ENCODE data around the gene CCNB2. TPM values are rescaled to one million over a fixed set of nuclear protein-coding genes. Genes with fewer than 3 reads are reported as not detected.

CCNB2 gene
- total and polyA plus RNA-seq, 9 of the 15 experiments (the other 6 are each of a cell fraction or from before 2014, with no cell fraction given), result 84.8 to 266 (median 124) TPM

DNA sequence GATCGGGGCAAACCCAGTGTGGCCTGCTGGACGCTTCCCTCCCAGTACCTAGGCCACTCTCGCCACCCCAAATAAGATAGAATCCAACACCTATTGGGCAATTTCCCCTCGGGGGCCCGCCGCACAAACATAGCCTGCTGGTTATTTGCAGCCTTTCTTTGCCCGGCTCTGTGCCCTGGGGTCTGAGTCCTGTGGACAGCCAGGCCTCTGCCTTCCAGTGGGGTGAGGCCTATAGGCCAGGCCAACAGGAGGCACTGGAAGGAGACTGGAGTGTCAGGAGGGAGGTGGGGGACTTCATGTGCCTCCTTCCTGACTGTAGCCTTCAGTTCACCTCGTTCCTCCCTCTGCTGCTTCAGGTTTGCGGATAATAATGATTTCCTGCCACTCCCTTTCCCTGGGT lies 54.3 kb downstream of the CCNB2 start (continued):
- TF ChIP-seq, protein P1, sequence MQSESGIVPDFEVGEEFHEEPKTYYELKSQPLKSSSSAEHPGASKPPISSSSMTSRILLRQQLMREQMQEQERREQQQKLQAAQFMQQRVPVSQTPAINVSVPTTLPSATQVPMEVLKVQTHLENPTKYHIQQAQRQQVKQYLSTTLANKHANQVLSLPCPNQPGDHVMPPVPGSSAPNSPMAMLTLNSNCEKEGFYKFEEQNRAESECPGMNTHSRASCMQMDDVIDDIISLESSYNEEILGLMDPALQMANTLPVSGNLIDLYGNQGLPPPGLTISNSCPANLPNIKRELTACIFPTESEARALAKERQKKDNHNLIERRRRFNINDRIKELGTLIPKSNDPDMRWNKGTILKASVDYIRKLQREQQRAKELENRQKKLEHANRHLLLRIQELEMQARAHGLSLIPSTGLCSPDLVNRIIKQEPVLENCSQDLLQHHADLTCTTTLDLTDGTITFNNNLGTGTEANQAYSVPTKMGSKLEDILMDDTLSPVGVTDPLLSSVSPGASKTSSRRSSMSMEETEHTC (IDR thresholded peaks at IDR 0.05), result no peak
- no peak for TF ChIP-seq SETDB1 (IDR thresholded peaks at IDR 0.05; ENCODE audit: low read length)
- no peak for TF ChIP-seq EZH2 (IDR thresholded peaks at IDR 0.05; ENCODE audit: borderline replicate concordance, low read depth, low read length)
- TF ChIP-seq MTF1 (CRISPR knock-in tag; IDR thresholded peaks at IDR 0.05; ENCODE audit: borderline replicate concordance), result no peak
- no peak for TF ChIP-seq SMARCE1 (IDR thresholded peaks at IDR 0.05)
- TF ChIP-seq EHMT2 (IDR thresholded peaks at IDR 0.05), result no peak
- TF ChIP-seq ZBED1 (IDR thresholded peaks at IDR 0.05), result no peak

DNA sequence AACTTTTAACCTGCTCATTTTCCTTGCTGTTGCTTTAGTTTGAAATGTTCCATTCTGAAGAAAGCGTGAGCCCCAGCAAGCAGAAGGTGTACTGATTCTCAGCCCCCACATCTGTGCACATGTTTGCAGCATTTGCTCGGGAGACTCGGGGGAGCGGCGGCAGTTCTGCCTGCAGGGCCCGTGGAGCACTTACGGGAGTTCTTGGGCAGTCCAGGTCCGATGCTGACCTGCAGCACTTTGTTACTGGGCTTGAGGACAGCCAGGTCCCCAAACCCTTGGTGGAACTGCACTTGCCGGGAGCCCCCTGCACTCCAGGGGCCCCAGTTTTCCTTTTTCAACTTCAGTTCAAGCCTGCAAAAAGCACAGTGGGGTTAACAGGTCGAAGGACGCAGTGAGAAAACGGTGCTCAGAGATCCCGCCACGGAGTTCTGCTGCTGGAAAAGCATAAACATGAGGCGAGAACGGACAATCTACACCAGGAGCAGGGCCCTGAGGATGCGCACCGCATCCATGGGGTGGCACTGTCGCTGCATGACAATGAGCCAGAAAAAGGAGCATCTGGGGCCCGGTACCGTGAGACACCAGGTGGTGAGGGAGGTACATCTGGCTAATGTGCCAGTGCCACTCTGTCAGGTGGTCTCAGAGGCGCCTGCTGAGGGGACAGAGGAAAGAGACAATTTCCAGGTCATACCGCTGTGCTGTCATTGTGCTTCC lies 56.1 kb downstream of the CCNB2 start:
- H3K79me2 ChIP-seq (ENCODE audit: control insufficient read depth, insufficient read depth, low read length), result no peaks in the 10 kb centered on the region
- WGBS (ENCODE audit: insufficient coverage, low coverage, missing lambda C conversion rate), result 5% methylated on average over 22 of the region's 23 CpGs
- H3K9me1 ChIP-seq (ENCODE audit: control insufficient read depth, insufficient read depth, low read length), result no peaks in the 10 kb centered on the region
- POLR2A ChIA-PET, result interaction anchor here (1.9 kb wide), 1 partner anchor 11 kb away, joined by 4 read pairs; no protein-coding TSS in a partner anchor
- H4K20me1 ChIP-seq (replicated peaks; ENCODE audit: control insufficient read depth, insufficient read depth, low read length), result 0 out of 2 replicates have a peak, but pooled peaks cover 4% of the 10 kb centered on the region
- H3K4me2 ChIP-seq (ENCODE audit: insufficient read depth, low read length), result 0 out of 2 replicates have a peak overlapping the region, but pooled peaks have one; percentile 18
- ATAC-seq (peak; percentile 97), FAIRE-seq (peak; percentile 79), DNase-seq (ENCODE audit: extremely low read depth in 1 of 4, low spot score in 3 of 4) (peak; percentile 46 to 63 (median 56))
- H3K4me1 ChIP-seq (replicated peaks in 1 of 2; ENCODE audit: control insufficient read depth in 2 of 2, insufficient read depth in 2 of 2, low read length in 2 of 2), result peaks cover 0 to 4% of the 10 kb centered on the region in 2 experiments; a peak in 1 of 5 replicates
- peak overlapping the region in 1 of 2 experiments; percentile 43; a peak in 1 of 4 replicates for H3K9ac ChIP-seq (ENCODE audit: insufficient read depth in 1 of 2, low read depth in 2 of 2, low read length in 2 of 2)
- intact Hi-C loops (cut with micrococcal nuclease), result loop anchor here (1.0 to 2.0 kb wide), 2 partner anchors 332 to 340 kb away; no protein-coding TSS in a partner anchor
- no peaks in the 10 kb centered on the region; the same call in 1 of the 2 replicates for H3K9me3 ChIP-seq (replicated peaks; ENCODE audit: control insufficient read depth, insufficient read depth, low read depth, low read length)
- H2AFZ ChIP-seq (ENCODE audit: low read depth, low read length), result no peak overlapping the region
- CTCF ChIA-PET (ENCODE audit: low intra/inter-chr PET ratio), result interaction anchor here (0.9 to 2.0 kb wide), 2 partner anchors 332 to 368 kb away, joined by 6 to 22 read pairs; no protein-coding TSS in a partner anchor
- H3K27ac ChIP-seq (ENCODE audit: extremely low read depth, low read depth, low read length), result no peak overlapping the region
- no peak overlapping the region for H3K4me3 ChIP-seq
- H3K36me3 ChIP-seq (ENCODE audit: control insufficient read depth, insufficient read depth, low read length), result no peaks in the 10 kb centered on the region
- in situ Hi-C loops (cut with MboI), result no loop called here
- BruUV-seq (replicated peaks), result no TSS peak
- H3K27me3 ChIP-seq (ENCODE audit: control insufficient read depth in 2 of 2, insufficient read depth in 2 of 2, low read length in 2 of 2), result peaks cover 10 to 46% of the 10 kb centered on the region in 2 experiments; a peak in 4 of 5 replicates
- no peak for TF ChIP-seq E2F3 (CRISPR knock-in tag; IDR thresholded peaks at IDR 0.05)
- TF ChIP-seq HDGF (IDR thresholded peaks at IDR 0.05), result no peak
- TF ChIP-seq U2AF2 (optimal IDR thresholded peaks at IDR 0.05; ENCODE audit: low read depth, low read length), result no peak
- TF ChIP-seq, protein P2, sequence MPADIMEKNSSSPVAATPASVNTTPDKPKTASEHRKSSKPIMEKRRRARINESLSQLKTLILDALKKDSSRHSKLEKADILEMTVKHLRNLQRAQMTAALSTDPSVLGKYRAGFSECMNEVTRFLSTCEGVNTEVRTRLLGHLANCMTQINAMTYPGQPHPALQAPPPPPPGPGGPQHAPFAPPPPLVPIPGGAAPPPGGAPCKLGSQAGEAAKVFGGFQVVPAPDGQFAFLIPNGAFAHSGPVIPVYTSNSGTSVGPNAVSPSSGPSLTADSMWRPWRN (IDR thresholded peaks at IDR 0.05; ENCODE audit: low read depth), result no peak
